Measurements from ENCODE around the gene ZNF385D. TPM values are rescaled to one million over a fixed set of nuclear protein-coding genes. Genes with fewer than 3 reads are reported as not detected.

Gene ZNF385D
- polyA plus RNA-seq, 1 of the 3 experiments (the other 2 are of a cell fraction): 1.8 TPM

DNA sequence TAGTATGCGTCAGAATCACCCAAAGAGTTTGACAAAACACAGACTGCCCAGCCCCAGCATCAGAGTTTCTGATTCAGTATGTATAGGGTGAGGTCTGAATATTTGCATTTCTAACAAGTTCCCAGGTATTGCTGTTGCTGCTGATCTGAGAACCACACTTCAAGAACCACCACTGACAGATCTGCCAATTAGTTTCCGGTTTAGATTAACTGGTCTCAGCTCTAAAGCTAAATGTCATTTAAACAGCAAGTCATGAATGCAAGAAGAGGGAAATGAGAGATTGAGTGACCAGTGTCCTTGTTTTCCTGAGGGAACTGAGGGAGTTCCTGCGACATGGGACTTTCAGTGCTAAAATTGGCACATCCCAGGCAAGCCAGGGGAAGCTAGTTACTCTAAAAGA, 305.0 kb downstream of the ZNF385D start:
- H3K4me2 ChIP-seq: no peak overlapping the region
- ChIA-PET POLR2A (no interaction called here), CTCF (no interaction called here)
- no peaks in the 10 kb centered on the region for H3F3A ChIP-seq (replicated peaks; ENCODE audit: insufficient read depth)
- no peak overlapping the region for H3K4me3 ChIP-seq (ENCODE audit: low read depth in 2 of 2, low read length in 1 of 2)
- H3K4me1 ChIP-seq (ENCODE audit: control insufficient read depth in 1 of 2, insufficient read depth in 2 of 2, low read depth in 1 of 2, low read length in 1 of 2): peaks cover 0 to 17% of the 10 kb centered on the region in 2 experiments; a peak in 2 of 4 replicates
- no peak overlapping the region for H3K27ac ChIP-seq (ENCODE audit: low read depth in 2 of 2, low read length in 1 of 2)
- H2AFZ ChIP-seq (ENCODE audit: low read depth): no peak overlapping the region
- H3K9ac ChIP-seq: no peak overlapping the region
- H3K27me3 ChIP-seq (ENCODE audit: insufficient read depth): no peaks in the 10 kb centered on the region
- no peak for TF ChIP-seq RFX5 (IDR thresholded peaks at IDR 0.05; ENCODE audit: low read length)
- no peak for TF ChIP-seq POLR2AphosphoS5 (IDR thresholded peaks at IDR 0.05; ENCODE audit: low read depth, low read length)
- no peak for TF ChIP-seq GABPA (IDR thresholded peaks at IDR 0.05; ENCODE audit: low read depth)
- TF ChIP-seq ELF1 (IDR thresholded peaks at IDR 0.05): no peak
- TF ChIP-seq SIN3A (IDR thresholded peaks at IDR 0.05; ENCODE audit: borderline replicate concordance, low read depth, low read length): no peak
- TF ChIP-seq EP300 (IDR thresholded peaks at IDR 0.05; ENCODE audit: borderline replicate concordance in 1 of 2, low read depth in 1 of 2, low read length in 1 of 2): no peak
- TF ChIP-seq, protein P1, sequence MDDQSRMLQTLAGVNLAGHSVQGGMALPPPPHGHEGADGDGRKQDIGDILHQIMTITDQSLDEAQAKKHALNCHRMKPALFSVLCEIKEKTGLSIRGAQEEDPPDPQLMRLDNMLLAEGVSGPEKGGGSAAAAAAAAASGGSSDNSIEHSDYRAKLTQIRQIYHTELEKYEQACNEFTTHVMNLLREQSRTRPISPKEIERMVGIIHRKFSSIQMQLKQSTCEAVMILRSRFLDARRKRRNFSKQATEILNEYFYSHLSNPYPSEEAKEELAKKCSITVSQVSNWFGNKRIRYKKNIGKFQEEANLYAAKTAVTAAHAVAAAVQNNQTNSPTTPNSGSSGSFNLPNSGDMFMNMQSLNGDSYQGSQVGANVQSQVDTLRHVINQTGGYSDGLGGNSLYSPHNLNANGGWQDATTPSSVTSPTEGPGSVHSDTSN (IDR thresholded peaks at IDR 0.05): no peak
- TF ChIP-seq, protein P2, sequence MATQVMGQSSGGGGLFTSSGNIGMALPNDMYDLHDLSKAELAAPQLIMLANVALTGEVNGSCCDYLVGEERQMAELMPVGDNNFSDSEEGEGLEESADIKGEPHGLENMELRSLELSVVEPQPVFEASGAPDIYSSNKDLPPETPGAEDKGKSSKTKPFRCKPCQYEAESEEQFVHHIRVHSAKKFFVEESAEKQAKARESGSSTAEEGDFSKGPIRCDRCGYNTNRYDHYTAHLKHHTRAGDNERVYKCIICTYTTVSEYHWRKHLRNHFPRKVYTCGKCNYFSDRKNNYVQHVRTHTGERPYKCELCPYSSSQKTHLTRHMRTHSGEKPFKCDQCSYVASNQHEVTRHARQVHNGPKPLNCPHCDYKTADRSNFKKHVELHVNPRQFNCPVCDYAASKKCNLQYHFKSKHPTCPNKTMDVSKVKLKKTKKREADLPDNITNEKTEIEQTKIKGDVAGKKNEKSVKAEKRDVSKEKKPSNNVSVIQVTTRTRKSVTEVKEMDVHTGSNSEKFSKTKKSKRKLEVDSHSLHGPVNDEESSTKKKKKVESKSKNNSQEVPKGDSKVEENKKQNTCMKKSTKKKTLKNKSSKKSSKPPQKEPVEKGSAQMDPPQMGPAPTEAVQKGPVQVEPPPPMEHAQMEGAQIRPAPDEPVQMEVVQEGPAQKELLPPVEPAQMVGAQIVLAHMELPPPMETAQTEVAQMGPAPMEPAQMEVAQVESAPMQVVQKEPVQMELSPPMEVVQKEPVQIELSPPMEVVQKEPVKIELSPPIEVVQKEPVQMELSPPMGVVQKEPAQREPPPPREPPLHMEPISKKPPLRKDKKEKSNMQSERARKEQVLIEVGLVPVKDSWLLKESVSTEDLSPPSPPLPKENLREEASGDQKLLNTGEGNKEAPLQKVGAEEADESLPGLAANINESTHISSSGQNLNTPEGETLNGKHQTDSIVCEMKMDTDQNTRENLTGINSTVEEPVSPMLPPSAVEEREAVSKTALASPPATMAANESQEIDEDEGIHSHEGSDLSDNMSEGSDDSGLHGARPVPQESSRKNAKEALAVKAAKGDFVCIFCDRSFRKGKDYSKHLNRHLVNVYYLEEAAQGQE (IDR thresholded peaks at IDR 0.05; ENCODE audit: low read depth, low read length): no peak
- TF ChIP-seq CHD2 (IDR thresholded peaks at IDR 0.05; ENCODE audit: low read length, partially characterized antibody): no peak
- TF ChIP-seq, protein P3, sequence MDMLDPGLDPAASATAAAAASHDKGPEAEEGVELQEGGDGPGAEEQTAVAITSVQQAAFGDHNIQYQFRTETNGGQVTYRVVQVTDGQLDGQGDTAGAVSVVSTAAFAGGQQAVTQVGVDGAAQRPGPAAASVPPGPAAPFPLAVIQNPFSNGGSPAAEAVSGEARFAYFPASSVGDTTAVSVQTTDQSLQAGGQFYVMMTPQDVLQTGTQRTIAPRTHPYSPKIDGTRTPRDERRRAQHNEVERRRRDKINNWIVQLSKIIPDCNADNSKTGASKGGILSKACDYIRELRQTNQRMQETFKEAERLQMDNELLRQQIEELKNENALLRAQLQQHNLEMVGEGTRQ (IDR thresholded peaks at IDR 0.05; ENCODE audit: borderline replicate concordance, low read depth, low read length): no peak
- no peak for TF ChIP-seq RXRA (IDR thresholded peaks at IDR 0.05; ENCODE audit: borderline replicate concordance, low read depth)
- TF ChIP-seq EZH2phosphoT487 (IDR thresholded peaks at IDR 0.05; ENCODE audit: borderline replicate concordance, low read depth): no peak
- no peak for TF ChIP-seq NFIC (IDR thresholded peaks at IDR 0.05; ENCODE audit: borderline replicate concordance)
- TF ChIP-seq TCF12 (IDR thresholded peaks at IDR 0.05): no peak
- TF ChIP-seq, protein P4, sequence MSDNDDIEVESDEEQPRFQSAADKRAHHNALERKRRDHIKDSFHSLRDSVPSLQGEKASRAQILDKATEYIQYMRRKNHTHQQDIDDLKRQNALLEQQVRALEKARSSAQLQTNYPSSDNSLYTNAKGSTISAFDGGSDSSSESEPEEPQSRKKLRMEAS (IDR thresholded peaks at IDR 0.05; ENCODE audit: low read depth): no peak
- no peak for TF ChIP-seq TAF1 (IDR thresholded peaks at IDR 0.05; ENCODE audit: borderline replicate concordance, low read depth, low read length)
- H3K9me2 ChIP-seq: no peaks in the 10 kb centered on the region
- H4K20me1 ChIP-seq (ENCODE audit: insufficient read depth): no peaks in the 10 kb centered on the region
- no peaks in the 10 kb centered on the region for H3K9me3 ChIP-seq
- H3K79me2 ChIP-seq (ENCODE audit: insufficient read depth): no peaks in the 10 kb centered on the region
- WGBS (ENCODE audit: low lambda C conversion rate): 70% methylated on average over 3 of the region's 3 CpGs
- H3K36me3 ChIP-seq (replicated peaks in 1 of 2; ENCODE audit: control insufficient read depth in 1 of 2, insufficient read depth in 2 of 2, low read length in 1 of 2): no peaks in the 10 kb centered on the region
- DNase-seq: no peak

All from SK-N-SH (cell line).